Measurements from ENCODE around the gene SAMD13. TPM values are rescaled to one million over a fixed set of nuclear protein-coding genes. Genes with fewer than 3 reads are reported as not detected.

Gene SAMD13
- total and polyA plus RNA-seq, 10 of the 15 experiments (the other 5 are each of a cell fraction or from before 2014, with no cell fraction given) = 0.81 to 1.9 (median 1.2) TPM; not detected in 1

DNA sequence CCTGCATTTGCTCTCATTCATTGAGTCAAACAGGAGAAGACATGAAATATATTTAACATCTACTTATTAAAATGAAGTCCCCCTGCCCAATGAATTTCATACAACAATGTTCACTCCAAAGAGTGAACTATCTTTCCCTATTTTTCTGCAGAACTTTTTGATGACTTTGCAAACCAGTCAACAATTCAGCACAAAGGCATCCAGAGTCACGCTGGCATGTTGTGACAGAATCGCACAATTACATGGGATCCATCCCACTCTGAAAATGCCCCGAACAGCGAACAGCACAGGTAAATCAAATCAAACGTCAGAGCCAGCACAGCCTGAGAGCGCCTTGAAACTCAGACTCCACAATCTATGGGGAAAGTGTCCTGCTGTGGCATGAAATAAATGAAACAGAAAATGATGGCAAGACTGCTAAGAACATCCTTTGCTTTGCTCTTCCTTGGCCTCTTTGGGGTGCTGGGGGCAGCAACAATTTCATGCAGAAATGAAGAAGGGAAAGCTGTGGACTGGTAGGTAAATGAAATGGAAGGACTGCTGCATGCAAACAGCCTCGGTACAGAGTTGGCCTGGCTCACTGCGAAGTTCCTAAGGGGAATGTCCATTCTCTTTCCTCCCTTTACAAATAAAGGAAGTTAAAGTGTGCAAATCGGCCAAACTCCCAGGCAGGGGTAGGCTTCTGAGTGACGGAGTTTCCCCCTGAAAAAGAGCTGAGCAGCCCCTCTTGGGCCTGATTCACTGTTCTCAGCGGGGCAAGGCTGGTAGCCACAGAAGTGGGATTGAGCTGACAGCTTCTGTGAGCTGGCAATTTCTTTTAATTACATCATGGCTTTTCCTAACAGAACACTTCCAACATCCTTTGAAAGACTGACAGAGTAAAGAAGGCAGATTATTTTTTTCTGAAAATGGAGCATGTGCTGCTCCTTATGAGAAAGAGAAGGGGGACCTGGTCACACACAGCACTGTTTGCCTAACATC, 97.0 kb downstream of the SAMD13 start, which contains the start of gene DNASE2B (continued):
- no peak for TF ChIP-seq CUX1 (IDR thresholded peaks at IDR 0.05; ENCODE audit: insufficient replicate concordance, low read depth, low read length)
- no peak for TF ChIP-seq NFYB (IDR thresholded peaks at IDR 0.05; ENCODE audit: insufficient read depth, low read depth, low read length)
- no peak for TF ChIP-seq MLLT1 (IDR thresholded peaks at IDR 0.05)

Small RNAs within 50 kb of the gene (small RNA-seq; reads per million reads assigned to genes)
- gene RF00410 = not detected

Other genes starting within 250 kb of the SAMD13 start
- gene PRKACB, start 157.4 kb upstream of the SAMD13 start, total RNA-seq (2014; rRNA removed) = 4.8 and 5.3 TPM in 2 replicates
- 7.1 and 8.0 TPM in 2 replicates for gene PRKACB, start 157.4 kb upstream of the SAMD13 start, total RNA-seq (2014; rRNA removed; fragmentation: Illumina TruSeq; extraction: Trizol)
- gene PRKACB, start 157.4 kb upstream of the SAMD13 start, total RNA-seq (2021) = 8.6 and 9.0 TPM in 2 replicates
- 0.19 TPM in 1 of 2 replicates, not detected in the other for gene PRKACB, start 157.4 kb upstream of the SAMD13 start, polyA plus RNA-seq (2011; rRNA removed)
- 7.5 and 10.7 TPM in 2 replicates for gene PRKACB, start 157.4 kb upstream of the SAMD13 start, polyA plus RNA-seq (2014; fragmentation: Illumina TruSeq; extraction: Trizol)
- 1 to 10 TPM; 3.1 to 3.3 TPM for gene PRKACB, start 157.4 kb upstream of the SAMD13 start, polyA plus RNA-seq (2014; fragmentation: Nextera tagmentation; extraction: Ambion mirVana)
- gene PRKACB, start 157.4 kb upstream of the SAMD13 start, polyA plus RNA-seq (2014; rRNA removed) = 3.2 and 3.7 TPM in 2 replicates
- 1 to 10 TPM; 8.6 TPM for gene PRKACB, start 157.4 kb upstream of the SAMD13 start, polyA plus RNA-seq (2016; fragmentation: Nextera tagmentation; extraction: Ambion mirVana)
- gene DNASE2B, start 96.8 kb downstream of the SAMD13 start, total RNA-seq (2014; rRNA removed) = not detected in 2 replicates
- not detected in 2 replicates for gene DNASE2B, start 96.8 kb downstream of the SAMD13 start, total RNA-seq (2014; rRNA removed; fragmentation: Illumina TruSeq; extraction: Trizol)
- not detected in 2 replicates for gene DNASE2B, start 96.8 kb downstream of the SAMD13 start, total RNA-seq (2021)
- not detected in 2 replicates for gene DNASE2B, start 96.8 kb downstream of the SAMD13 start, polyA plus RNA-seq (2011; rRNA removed)
- not detected in 2 replicates for gene DNASE2B, start 96.8 kb downstream of the SAMD13 start, polyA plus RNA-seq (2014; fragmentation: Illumina TruSeq; extraction: Trizol)
- gene DNASE2B, start 96.8 kb downstream of the SAMD13 start, polyA plus RNA-seq (2014; fragmentation: Nextera tagmentation; extraction: Ambion mirVana) = not detected
- gene DNASE2B, start 96.8 kb downstream of the SAMD13 start, polyA plus RNA-seq (2014; rRNA removed) = not detected in 2 replicates
- not detected for gene DNASE2B, start 96.8 kb downstream of the SAMD13 start, polyA plus RNA-seq (2016; fragmentation: Nextera tagmentation; extraction: Ambion mirVana)
- gene RPF1, start 177.6 kb downstream of the SAMD13 start, total RNA-seq (2014; rRNA removed) = 59.8 and 60.1 TPM in 2 replicates
- 72.2 and 78.9 TPM in 2 replicates for gene RPF1, start 177.6 kb downstream of the SAMD13 start, total RNA-seq (2014; rRNA removed; fragmentation: Illumina TruSeq; extraction: Trizol)
- gene RPF1, start 177.6 kb downstream of the SAMD13 start, total RNA-seq (2021) = 36.6 and 37.0 TPM in 2 replicates
- 48.4 and 66.7 TPM in 2 replicates for gene RPF1, start 177.6 kb downstream of the SAMD13 start, polyA plus RNA-seq (2011; rRNA removed)
- gene RPF1, start 177.6 kb downstream of the SAMD13 start, polyA plus RNA-seq (2014; fragmentation: Illumina TruSeq; extraction: Trizol) = 97.5 and 98.3 TPM in 2 replicates
- gene RPF1, start 177.6 kb downstream of the SAMD13 start, polyA plus RNA-seq (2014; fragmentation: Nextera tagmentation; extraction: Ambion mirVana) = 10 to 100 TPM; 45.0 to 45.5 TPM
- gene RPF1, start 177.6 kb downstream of the SAMD13 start, polyA plus RNA-seq (2014; rRNA removed) = 61.8 and 72.8 TPM in 2 replicates
- gene RPF1, start 177.6 kb downstream of the SAMD13 start, polyA plus RNA-seq (2016; fragmentation: Nextera tagmentation; extraction: Ambion mirVana) = 10 to 100 TPM; 54.6 to 57.7 TPM
- gene SPATA1, start 204.7 kb downstream of the SAMD13 start, total RNA-seq (2014; rRNA removed) = 1.9 and 2.8 TPM in 2 replicates
- 2.1 TPM in 2 replicates for gene SPATA1, start 204.7 kb downstream of the SAMD13 start, total RNA-seq (2014; rRNA removed; fragmentation: Illumina TruSeq; extraction: Trizol)
- gene SPATA1, start 204.7 kb downstream of the SAMD13 start, total RNA-seq (2021) = 2.2 and 2.4 TPM in 2 replicates
- 2.2 and 2.6 TPM in 2 replicates for gene SPATA1, start 204.7 kb downstream of the SAMD13 start, polyA plus RNA-seq (2011; rRNA removed)
- gene SPATA1, start 204.7 kb downstream of the SAMD13 start, polyA plus RNA-seq (2014; fragmentation: Illumina TruSeq; extraction: Trizol) = 0.96 and 1.9 TPM in 2 replicates
- gene SPATA1, start 204.7 kb downstream of the SAMD13 start, polyA plus RNA-seq (2014; fragmentation: Nextera tagmentation; extraction: Ambion mirVana) = 1 to 10 TPM in 1 of 2 experiments, under 1 TPM in 1; 0.74 to 1.5 TPM
- gene SPATA1, start 204.7 kb downstream of the SAMD13 start, polyA plus RNA-seq (2014; rRNA removed) = 1.8 and 2.7 TPM in 2 replicates
- gene SPATA1, start 204.7 kb downstream of the SAMD13 start, polyA plus RNA-seq (2016; fragmentation: Nextera tagmentation; extraction: Ambion mirVana) = 1 to 10 TPM; 1.4 to 2.4 TPM
- gene GNG5, start 204.9 kb downstream of the SAMD13 start, total RNA-seq (2014; rRNA removed) = 54.7 and 69.8 TPM in 2 replicates
- 110 and 122 TPM in 2 replicates for gene GNG5, start 204.9 kb downstream of the SAMD13 start, total RNA-seq (2014; rRNA removed; fragmentation: Illumina TruSeq; extraction: Trizol)
- 144 and 149 TPM in 2 replicates for gene GNG5, start 204.9 kb downstream of the SAMD13 start, total RNA-seq (2021)
- 115 and 143 TPM in 2 replicates for gene GNG5, start 204.9 kb downstream of the SAMD13 start, polyA plus RNA-seq (2011; rRNA removed)
- 194 and 226 TPM in 2 replicates for gene GNG5, start 204.9 kb downstream of the SAMD13 start, polyA plus RNA-seq (2014; fragmentation: Illumina TruSeq; extraction: Trizol)
- gene GNG5, start 204.9 kb downstream of the SAMD13 start, polyA plus RNA-seq (2014; fragmentation: Nextera tagmentation; extraction: Ambion mirVana) = 100 to 1,000 TPM; 296 to 323 TPM
- gene GNG5, start 204.9 kb downstream of the SAMD13 start, polyA plus RNA-seq (2014; rRNA removed) = 180 and 219 TPM in 2 replicates
- gene GNG5, start 204.9 kb downstream of the SAMD13 start, polyA plus RNA-seq (2016; fragmentation: Nextera tagmentation; extraction: Ambion mirVana) = 100 to 1,000 TPM; 609 to 613 TPM

All from GM12878 (cell line).